DND-41 (cell line): ENCODE results near the gene GRHPR.

ENCODE experiments used
- ATAC-seq: fragments of 200-7000 bp; cut with Tn5 transposase; 3 replicates; pipeline ENCODE4 v1.9.1; 2021; ENCODE audit warnings: low read depth; ENCODE audit not compliant: insufficient read depth
- DNase-seq: peaks from one replicate; pipeline ENCODE4 v3.0.0-alpha.2; 2020
- H2AFZ ChIP-seq: 2 replicates; pipeline ENCODE4 v1.6.0; 2012; ENCODE audit warnings: low read depth, low read length
- H3K27ac ChIP-seq: 2 replicates; pipeline ENCODE4 v1.5.1; 2012; ENCODE audit warnings: low read length, inconsistent platforms
- H3K27me3 ChIP-seq: fragments of 200-600 bp; sonication (generic); 2 replicates; pipeline ENCODE4 v1.6.0; 2012; ENCODE audit warnings: low read length, mild to moderate bottlenecking, inconsistent platforms; ENCODE audit not compliant: insufficient read depth, poor library complexity
- H3K36me3 ChIP-seq: 2 replicates; pipeline ENCODE4 v1.5.1; 2012; ENCODE audit warnings: low read length, inconsistent platforms; ENCODE audit not compliant: insufficient read depth
- H3K4me1 ChIP-seq: 2 replicates; pipeline ENCODE4 v1.5.1; 2012; ENCODE audit warnings: mild to moderate bottlenecking, low read length; ENCODE audit not compliant: insufficient read depth
- H3K4me2 ChIP-seq: 2 replicates; pipeline ENCODE4 v1.6.0; 2012; ENCODE audit warnings: mild to moderate bottlenecking, moderate library complexity, low read length, inconsistent platforms; ENCODE audit not compliant: insufficient read depth
- H3K4me3 ChIP-seq, 2 experiments: fragments of 200-600 bp in 1 of 2; shearing (Covaris generic) in 1 of 2; 2 replicates each; pipeline ENCODE4 v1.5.1; 2012 to 2016; ENCODE audit warnings: inconsistent platforms in 2 of 2, low read length in 2 of 2, mild to moderate bottlenecking in 2 of 2, low read depth in 1 of 2, moderate library complexity in 1 of 2
- H3K79me2 ChIP-seq: 2 replicates; pipeline ENCODE4 v1.6.0; 2012; ENCODE audit warnings: low read length, inconsistent platforms; ENCODE audit not compliant: insufficient read depth
- H3K9ac ChIP-seq: 2 replicates; pipeline ENCODE4 v1.6.0; 2012; ENCODE audit warnings: low read depth, mild to moderate bottlenecking, inconsistent platforms, low read length, moderate library complexity
- H3K9me3 ChIP-seq: 2 replicates; pipeline ENCODE4 v1.5.1; 2012; ENCODE audit warnings: low read length, moderate library complexity, mild to moderate bottlenecking, inconsistent platforms; ENCODE audit not compliant: insufficient read depth, severe bottlenecking
- H4K20me1 ChIP-seq: 2 replicates; pipeline ENCODE4 v1.6.0; 2012; ENCODE audit warnings: low read length; ENCODE audit not compliant: insufficient read depth
- CTCF ChIP-seq: IDR thresholded peaks from 2 replicates; pipeline ENCODE4 v1.5.1; 2012; ENCODE audit warnings: borderline replicate concordance, low read length, moderate library complexity, mild to moderate bottlenecking; ENCODE audit not compliant: poor library complexity, severe bottlenecking; ENCODE audit errors: extremely low read depth
- EZH2 ChIP-seq: IDR thresholded peaks from 3 replicates; pipeline ENCODE4 v1.6.1; 2012; ENCODE audit warnings: borderline replicate concordance, low read depth, mild to moderate bottlenecking, moderate library complexity, low read length, inconsistent platforms; ENCODE audit not compliant: severe bottlenecking

Gene GRHPR

DNA sequence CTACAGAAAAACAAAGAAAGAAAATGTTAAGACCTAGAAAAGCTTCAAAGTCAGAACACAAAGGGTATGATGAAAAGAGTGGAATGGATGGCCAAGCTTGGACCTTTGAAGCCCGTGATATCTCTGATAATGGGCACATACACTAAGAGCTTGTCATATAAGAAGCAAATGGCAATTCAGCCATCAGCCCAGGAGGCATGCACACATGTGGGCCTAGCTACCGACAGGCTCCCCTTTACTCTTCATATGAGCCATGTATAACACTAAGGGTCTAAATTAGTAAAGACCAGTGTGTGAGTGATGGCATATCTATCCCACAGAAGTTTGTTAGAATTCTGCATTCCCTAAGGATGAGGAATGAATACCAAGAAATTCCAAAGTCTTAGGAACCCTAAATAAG, 20.1 kb downstream of the GRHPR start:
- peaks cover 53% of the 10 kb centered on the region for H3K36me3 ChIP-seq
- TF ChIP-seq CTCF (no peak), EZH2 (no peak)
- no peaks in the 10 kb centered on the region for H3K9me3 ChIP-seq
- DNase-seq (no peak), ATAC-seq (no peak)
- H2AFZ ChIP-seq: no peak overlapping the region
- H3K9ac ChIP-seq: no peak overlapping the region
- H4K20me1 ChIP-seq: peaks cover 20% of the 10 kb centered on the region
- no peaks in the 10 kb centered on the region for H3K4me1 ChIP-seq
- H3K27me3 ChIP-seq: no peaks in the 10 kb centered on the region
- no peak overlapping the region for H3K4me2 ChIP-seq
- H3K27ac ChIP-seq: no peak overlapping the region
- peaks cover 46% of the 10 kb centered on the region for H3K79me2 ChIP-seq
- no peak overlapping the region for H3K4me3 ChIP-seq

- ATAC-seq: no peak
- Histone ChIP-seq H3K36me3 (peaks cover 43% of the 10 kb centered on the region), H3K27me3 (no peaks in the 10 kb centered on the region), H3K9me3 (no peaks in the 10 kb centered on the region), H3K27ac (no peak overlapping the region), H3K4me1 (no peaks in the 10 kb centered on the region), H3K4me2 (no peak overlapping the region), H3K4me3 (no peak overlapping the region), H2AFZ (no peak overlapping the region), H4K20me1 (peaks cover 20% of the 10 kb centered on the region), H3K79me2 (peaks cover 46% of the 10 kb centered on the region), H3K9ac (no peak overlapping the region)
- TF ChIP-seq CTCF (no peak), EZH2 (no peak)
- no peak for DNase-seq
These were observed 21.1 kb downstream of the GRHPR start for GRCh38 chr9:37443566-37443965.

DNA sequence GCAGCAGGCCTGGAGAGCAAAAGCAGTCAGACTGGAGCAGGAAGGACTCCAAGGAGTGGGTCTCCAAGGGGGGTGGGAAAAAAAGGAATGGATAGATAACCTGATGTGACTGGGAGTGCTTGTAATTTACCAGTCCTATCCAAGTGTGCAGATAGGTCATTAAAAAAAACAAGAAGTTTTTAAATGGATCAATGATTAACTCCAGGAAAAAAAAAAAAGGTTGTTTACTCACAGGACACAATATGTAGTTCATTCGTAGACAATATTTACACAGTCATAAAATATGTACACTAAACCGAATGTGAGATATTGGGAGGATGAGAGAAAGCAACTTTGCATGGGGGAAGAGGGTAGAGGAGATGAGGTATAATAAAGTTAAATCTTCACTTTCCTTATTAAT, 22.4 kb downstream of the GRHPR start:
- H3K27me3 ChIP-seq: no peaks in the 10 kb centered on the region
- no peak overlapping the region for H3K9ac ChIP-seq
- H3K36me3 ChIP-seq: peaks cover 33% of the 10 kb centered on the region
- peaks cover 20% of the 10 kb centered on the region for H4K20me1 ChIP-seq
- H3K4me2 ChIP-seq: no peak overlapping the region
- no peak overlapping the region for H3K27ac ChIP-seq
- TF ChIP-seq CTCF (no peak), EZH2 (no peak)
- H3K4me3 ChIP-seq: no peak overlapping the region
- peaks cover 53% of the 10 kb centered on the region for H3K79me2 ChIP-seq
- DNase-seq (no peak), ATAC-seq (no peak)
- H2AFZ ChIP-seq: no peak overlapping the region
- no peaks in the 10 kb centered on the region for H3K9me3 ChIP-seq
- H3K4me1 ChIP-seq: no peaks in the 10 kb centered on the region

- Histone ChIP-seq H3K27me3 (no peaks in the 10 kb centered on the region), H4K20me1 (peaks cover 20% of the 10 kb centered on the region), H3K4me2 (no peak overlapping the region), H3K9me3 (no peaks in the 10 kb centered on the region), H3K9ac (no peak overlapping the region), H2AFZ (no peak overlapping the region), H3K36me3 (peaks cover 24% of the 10 kb centered on the region), H3K4me3 (no peak overlapping the region), H3K27ac (no peak overlapping the region), H3K4me1 (no peaks in the 10 kb centered on the region), H3K79me2 (peaks cover 60% of the 10 kb centered on the region)
- no peak for DNase-seq
- TF ChIP-seq EZH2: no peak
- no peak for TF ChIP-seq CTCF
- no peak for ATAC-seq
These were observed 23.3 kb downstream of the GRHPR start for GRCh38 chr9:37445832-37446231.
